Gastrocnemius medialis (tissue), 4 donors: ENCODE results near the gene CWC22.

Source experiments
- POLR2A ChIP-seq, 2 donors: fragments of 450-650 bp; IDR thresholded peaks; one replicate each; pipeline ENCODE4 v1.6.1; 2017; ENCODE audit warnings: antibody characterized with exemption in 2 of 2, mild to moderate bottlenecking in 2 of 2, moderate library complexity in 2 of 2
- TF ChIP-seq, protein P1 (sequence below), 5 experiments: fragments of 450-650 bp in 3 of 5; fragments of 200-600 bp in 2 of 5; sonication (generic) in 2 of 5; IDR thresholded peaks in 4 of 5; conservative IDR thresholded peaks in 1 of 5; 1 replicate in 4 of 5; 2 replicates in 1 of 5; pipeline ENCODE4 v1.5.1; 2016 to 2019; ENCODE audit warnings: antibody characterized with exemption in 5 of 5, mild to moderate bottlenecking in 3 of 5, moderate library complexity in 3 of 5

- no peak for TF ChIP-seq POLR2A (IDR thresholded peaks at IDR 0.05)
- TF ChIP-seq, protein P1, sequence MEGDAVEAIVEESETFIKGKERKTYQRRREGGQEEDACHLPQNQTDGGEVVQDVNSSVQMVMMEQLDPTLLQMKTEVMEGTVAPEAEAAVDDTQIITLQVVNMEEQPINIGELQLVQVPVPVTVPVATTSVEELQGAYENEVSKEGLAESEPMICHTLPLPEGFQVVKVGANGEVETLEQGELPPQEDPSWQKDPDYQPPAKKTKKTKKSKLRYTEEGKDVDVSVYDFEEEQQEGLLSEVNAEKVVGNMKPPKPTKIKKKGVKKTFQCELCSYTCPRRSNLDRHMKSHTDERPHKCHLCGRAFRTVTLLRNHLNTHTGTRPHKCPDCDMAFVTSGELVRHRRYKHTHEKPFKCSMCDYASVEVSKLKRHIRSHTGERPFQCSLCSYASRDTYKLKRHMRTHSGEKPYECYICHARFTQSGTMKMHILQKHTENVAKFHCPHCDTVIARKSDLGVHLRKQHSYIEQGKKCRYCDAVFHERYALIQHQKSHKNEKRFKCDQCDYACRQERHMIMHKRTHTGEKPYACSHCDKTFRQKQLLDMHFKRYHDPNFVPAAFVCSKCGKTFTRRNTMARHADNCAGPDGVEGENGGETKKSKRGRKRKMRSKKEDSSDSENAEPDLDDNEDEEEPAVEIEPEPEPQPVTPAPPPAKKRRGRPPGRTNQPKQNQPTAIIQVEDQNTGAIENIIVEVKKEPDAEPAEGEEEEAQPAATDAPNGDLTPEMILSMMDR (IDR thresholded peaks at IDR 0.05 in 4 of 5, conservative IDR thresholded peaks at IDR 0.05 in 1 of 5) = no peak
Observed at GRCh38 chr2:179936141-179936540, 71.0 kb downstream of the CWC22 start.
